GM12864 (cell line): ENCODE measurements around the gene REXO4.

ENCODE experiments used
- DNase-seq: peaks from one replicate; pipeline ENCODE4 v3.0.0-alpha.2; 2011; ENCODE audit warnings: low read depth
- H3K4me3 ChIP-seq: 2 replicates; pipeline ENCODE4 v1.5.1; 2011; ENCODE audit warnings: mild to moderate bottlenecking, low read depth, low read length, control low read depth
- CTCF ChIP-seq: IDR thresholded peaks from 2 replicates; pipeline ENCODE4 v1.5.1; 2011; ENCODE audit warnings: low read depth, mild to moderate bottlenecking, moderate library complexity, low read length, control low read depth, inconsistent platforms; ENCODE audit errors: missing control alignments

Gene REXO4

GRCh38 chr9:133421615-133422542, 4.1 kb upstream of the REXO4 start, which contains the start of gene ADAMTS13:
Gene ADAMTS13, plus strand, starts transcription at chr9:133422367. Its CDS starts 77 bp downstream, at chr9:133422444.
- TF ChIP-seq CTCF = peak; percentile 52
- DNase-seq = peak; percentile 60
- H3K4me3 ChIP-seq = no peak within 1 kb of the TSS

DNA sequence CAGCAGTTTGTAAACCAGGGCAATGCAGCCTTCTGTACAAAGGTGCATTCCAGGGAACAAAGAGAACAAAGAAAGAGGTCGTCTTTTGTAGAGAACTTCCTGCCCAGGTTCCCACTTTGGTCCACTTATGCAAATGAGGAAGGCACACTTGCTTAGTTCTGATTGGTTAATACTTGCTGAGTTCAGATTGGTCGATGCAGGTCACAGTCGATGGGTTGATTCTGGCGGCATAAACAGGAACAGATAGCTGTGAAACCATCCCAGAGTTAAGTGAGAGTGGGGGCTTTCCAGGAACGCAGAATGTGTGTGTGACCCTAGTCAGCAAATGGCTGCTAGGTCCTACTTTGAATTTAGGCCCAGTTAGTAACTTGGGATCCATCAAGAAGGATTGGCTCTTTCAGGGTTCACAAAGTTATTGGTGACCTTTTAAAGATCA, 2.6 kb upstream of the REXO4 start:
- no peak overlapping the region for H3K4me3 ChIP-seq
- TF ChIP-seq CTCF = no peak
- peak; percentile 88 for DNase-seq

DNA sequence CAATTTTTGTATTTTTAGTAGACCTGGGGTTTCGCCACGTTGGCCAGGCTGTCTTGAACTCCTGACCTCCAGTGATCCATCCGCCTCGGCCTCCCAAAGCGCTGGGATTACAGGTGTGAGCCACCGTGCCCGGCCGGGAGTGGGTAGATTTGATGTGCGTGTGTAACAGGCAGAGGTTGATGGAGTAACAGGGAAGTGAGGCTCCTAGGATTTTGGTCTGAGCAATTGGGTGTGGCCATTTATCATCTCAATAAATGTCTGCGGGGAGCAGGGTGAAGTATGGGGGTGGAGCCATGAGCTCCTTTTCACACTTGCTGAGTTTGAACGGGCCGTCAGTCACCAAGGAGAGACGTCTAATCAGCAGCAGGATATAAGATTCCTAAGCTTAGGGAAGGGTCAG, 1.2 kb upstream of the REXO4 start:
- no peak for TF ChIP-seq CTCF
- peak overlapping the region; percentile 95; the same call in 1 of the 2 replicates for H3K4me3 ChIP-seq
- DNase-seq = no peak

- DNase-seq = no peak
- TF ChIP-seq CTCF = no peak
- H3K4me3 ChIP-seq = no peak overlapping the region
Observed at GRCh38 chr9:133415170-133415569, 2.6 kb downstream of the REXO4 start.

- H3K4me3 ChIP-seq = no peak overlapping the region
- DNase-seq = no peak
- no peak for TF ChIP-seq CTCF
Observed at GRCh38 chr9:133408042-133408441, 9.8 kb downstream of the REXO4 start.

DNA sequence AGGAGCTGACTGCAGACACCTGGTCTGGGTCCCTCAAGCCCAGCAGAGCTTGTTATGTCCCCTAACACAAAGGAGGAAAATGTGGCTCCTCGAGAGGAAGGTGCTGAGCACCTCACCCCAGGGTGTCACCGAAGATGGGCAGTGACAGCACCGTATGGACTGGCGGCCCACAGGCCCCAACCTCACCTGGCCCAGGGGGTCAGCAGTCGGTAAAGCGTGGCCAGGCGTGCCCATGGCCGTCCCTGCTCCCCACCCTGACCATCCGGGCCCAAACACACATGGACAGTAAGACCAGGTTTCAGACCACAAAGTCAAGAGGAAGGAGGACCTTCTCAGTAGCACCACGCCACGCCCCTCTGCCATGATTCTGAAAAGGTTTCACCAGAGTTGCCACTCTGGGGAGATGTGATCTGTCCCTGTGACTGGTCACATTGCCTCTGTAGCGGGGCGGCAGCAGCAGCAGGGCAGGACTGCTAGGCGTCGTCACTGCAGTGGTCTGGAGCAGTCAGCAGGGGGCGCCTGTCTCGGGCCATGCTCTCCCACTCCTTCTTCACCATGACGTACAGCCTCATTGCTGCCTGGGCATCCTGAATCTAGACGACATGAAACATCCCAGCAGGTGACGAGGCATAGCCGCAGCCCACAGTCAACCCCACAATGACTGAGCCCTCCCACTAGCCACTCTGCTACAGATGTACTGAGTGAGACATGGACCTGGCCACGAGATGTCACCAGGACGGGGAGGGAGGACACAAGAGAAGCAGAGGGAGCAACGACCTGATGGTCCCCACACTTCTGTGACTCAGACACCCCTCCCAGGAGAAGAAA, 11.1 kb downstream of the REXO4 start:
- TF ChIP-seq CTCF = peak; percentile 97
- H3K4me3 ChIP-seq = no peak overlapping the region
- DNase-seq = peak; percentile 44
